ENCODE results near the gene ADRM1. TPM values are rescaled to one million over a fixed set of nuclear protein-coding genes. Genes with fewer than 3 reads are reported as not detected.

Gene ADRM1
- total RNA-seq = 88.7 and 94.4 TPM in 2 replicates

GRCh38 chr20:62302341-62303061 is at the start of gene ADRM1:
Gene ADRM1 (plus strand): TSS chr20:62302997. CDS start chr20:62303569, 572 bp downstream.

Other genes with a start within 250 kb of the ADRM1 start
- gene TAF4, start 237.1 kb upstream of the ADRM1 start, total RNA-seq = 2.6 and 6.0 TPM in 2 replicates
- gene LSM14B, start 180.5 kb upstream of the ADRM1 start, total RNA-seq = 44.4 and 64.0 TPM in 2 replicates
- 230 and 426 TPM in 2 replicates for gene PSMA7, start 159.6 kb upstream of the ADRM1 start, total RNA-seq
- gene SS18L1, start 159.2 kb upstream of the ADRM1 start, total RNA-seq = 5.8 and 12.7 TPM in 2 replicates
- 25.8 and 27.1 TPM in 2 replicates for gene MTG2, start 120.0 kb upstream of the ADRM1 start, total RNA-seq
- gene HRH3, start 82.7 kb upstream of the ADRM1 start, total RNA-seq = not detected in 2 replicates
- gene OSBPL2, start 64.5 kb upstream of the ADRM1 start, total RNA-seq = 23.3 and 27.8 TPM in 2 replicates
- 90.0 and 101 TPM in 2 replicates for gene LAMA5, start 64.3 kb downstream of the ADRM1 start, total RNA-seq
- 359 and 662 TPM in 2 replicates for gene RPS21, start 84.1 kb downstream of the ADRM1 start, total RNA-seq
- gene CABLES2, start 104.3 kb downstream of the ADRM1 start, total RNA-seq = 1.0 and 1.7 TPM in 2 replicates
- not detected in 2 replicates for gene RBBP8NL, start 124.5 kb downstream of the ADRM1 start, total RNA-seq
- not detected in 2 replicates for gene GATA5, start 173.0 kb downstream of the ADRM1 start, total RNA-seq

Measured in smooth muscle cell of trachea (primary cell).